K562 (cell line): ENCODE data around the gene CCNQ. TPM values are rescaled to one million over a fixed set of nuclear protein-coding genes. Genes with fewer than 3 reads are reported as not detected.

ENCODE experiments used
- ATAC-seq: fragments of 200-7000 bp; cut with Tn5 transposase; 3 replicates; pipeline ENCODE4 v1.9.1; 2020; ENCODE audit warnings: moderate library complexity
- BruUV-seq: library from RNA; stranded (reverse); fragments of 400-500 nt; replicated peaks from 2 replicates; lab custom pipeline; 2021; lab: Mats Ljungman, UMichigan
- CTCF ChIA-PET: fragments of 300-600 bp; formaldehyde crosslinking; extraction: SDS; loops from one replicate; lab custom pipeline; 2021; ENCODE audit warnings: low intra/inter-chr PET ratio; lab: Yijun Ruan, JAX
- POLR2A ChIA-PET: fragments of 300-600, 350-650 bp; sonication (Branson Sonifier 250); formaldehyde crosslinking; extraction: SDS; loops from one replicate; lab custom pipeline; 2021; ENCODE audit warnings: antibody characterized with exemption, inconsistent platforms; lab: Yijun Ruan, JAX
- DNase-seq, 4 experiments: peaks; one replicate each; pipeline versions ENCODE4 v3.0.0 to v3.0.0-alpha.2; 2011 to 2018; ENCODE audit warnings: low spot score in 3 of 4, mixed read lengths in 3 of 4; ENCODE audit errors: extremely low read depth in 1 of 4
- FAIRE-seq: peaks from 2 replicates; lab custom pipeline; 2011; peaks lifted over from hg19 to GRCh38; lab: Jason Lieb, UNC
- H2AFZ ChIP-seq: 2 replicates; pipeline ENCODE4 v1.6.0; 2011; ENCODE audit warnings: low read depth, low read length, control low read depth, inconsistent platforms
- H3K27ac ChIP-seq: fragments of 200-600 bp; 3 replicates; pipeline ENCODE4 v1.8.0; 2011; ENCODE audit warnings: low read depth, mild to moderate bottlenecking, control low read depth, inconsistent platforms, low read length, moderate library complexity, mixed read lengths; ENCODE audit errors: extremely low read depth
- H3K27me3 ChIP-seq, 2 experiments: fragments of 300-600 bp in 1 of 2; 2 replicates in 1 of 2; 3 replicates in 1 of 2; pipeline versions ENCODE4 v1.6.0 to v1.8.0; 2011; ENCODE audit warnings: inconsistent platforms in 2 of 2, low read length in 2 of 2, mild to moderate bottlenecking in 1 of 2, mixed read lengths in 1 of 2, moderate library complexity in 1 of 2; ENCODE audit not compliant: control insufficient read depth in 2 of 2, insufficient read depth in 2 of 2
- H3K36me3 ChIP-seq: fragments of 300-600 bp; 3 replicates; pipeline ENCODE4 v1.8.0; 2011; ENCODE audit warnings: mild to moderate bottlenecking, low read length, inconsistent platforms; ENCODE audit not compliant: control insufficient read depth, insufficient read depth
- H3K4me1 ChIP-seq, 2 experiments: fragments of 200-600 bp in 1 of 2; replicated peaks in 1 of 2; 2 replicates in 1 of 2; 3 replicates in 1 of 2; pipeline versions ENCODE4 v1.5.1 to v1.8.0; 2011; ENCODE audit warnings: inconsistent platforms in 2 of 2, low read length in 2 of 2, mild to moderate bottlenecking in 1 of 2, mixed read lengths in 1 of 2, moderate library complexity in 1 of 2; ENCODE audit not compliant: control insufficient read depth in 2 of 2, insufficient read depth in 2 of 2
- H3K4me2 ChIP-seq: 2 replicates; pipeline ENCODE4 v1.6.1; 2011; ENCODE audit warnings: low read length, control low read depth, inconsistent platforms, mixed read lengths; ENCODE audit not compliant: insufficient read depth
- H3K4me3 ChIP-seq: fragments of 200-600 bp; sonication (generic), shearing (Covaris generic); 2 replicates; pipeline ENCODE4 v1.5.1; 2016; ENCODE audit warnings: control low read depth, inconsistent platforms
- H3K79me2 ChIP-seq: fragments of 200-600 bp; 3 replicates; pipeline ENCODE4 v1.8.0; 2011; ENCODE audit warnings: low read length, inconsistent platforms; ENCODE audit not compliant: control insufficient read depth, insufficient read depth
- H3K9ac ChIP-seq, 2 experiments: 2 replicates each; pipeline versions ENCODE4 v1.6.0 to v1.6.1; 2011; ENCODE audit warnings: low read depth in 2 of 2, low read length in 2 of 2, control low read depth in 1 of 2, inconsistent platforms in 1 of 2, mild to moderate bottlenecking in 1 of 2, mixed read lengths in 1 of 2; ENCODE audit not compliant: insufficient read depth in 1 of 2
- H3K9me1 ChIP-seq: one replicate; pipeline ENCODE4 v1.6.0; 2011; ENCODE audit warnings: inconsistent platforms, mild to moderate bottlenecking, low read length, moderate library complexity; ENCODE audit not compliant: control insufficient read depth, insufficient read depth
- H3K9me3 ChIP-seq: replicated peaks from 2 replicates; pipeline ENCODE4 v1.5.1; 2011; ENCODE audit warnings: low read depth, low read length, inconsistent platforms; ENCODE audit not compliant: control insufficient read depth, insufficient read depth
- H4K20me1 ChIP-seq: replicated peaks from 2 replicates; pipeline ENCODE4 v1.6.1; 2011; ENCODE audit warnings: low read length, inconsistent platforms, mixed read lengths; ENCODE audit not compliant: control insufficient read depth, insufficient read depth
- BRCA1 ChIP-seq, 2 experiments: fragments of 450-650 bp in 1 of 2; sonication (generic) in 1 of 2; formaldehyde crosslinking in 1 of 2; IDR thresholded peaks; 2 replicates each; pipeline versions ENCODE4 v1.5.0 to v1.6.1; 2017 to 2020; ENCODE audit warnings: mild to moderate bottlenecking in 1 of 2, missing genetic modification reagents in 1 of 2
- HNRNPH1 ChIP-seq: fragments of 200-400 bp; formaldehyde crosslinking; optimal IDR thresholded peaks from 2 replicates; pipeline ENCODE3; 2017; ENCODE audit warnings: low read depth, mild to moderate bottlenecking, low read length, moderate library complexity
- KDM5B ChIP-seq: fragments of 200-600 bp; sonication (generic); IDR thresholded peaks from 2 replicates; pipeline ENCODE4 v1.6.1; 2012; ENCODE audit warnings: low read depth, mild to moderate bottlenecking, moderate library complexity, low read length, control low read depth, inconsistent platforms; ENCODE audit not compliant: insufficient replicate concordance
- L3MBTL2 ChIP-seq: fragments of 450-650 bp; IDR thresholded peaks from 2 replicates; pipeline ENCODE4 v1.6.1; 2016; ENCODE audit warnings: mild to moderate bottlenecking, moderate library complexity
- PHTF2 ChIP-seq: fragments of 250-450 bp; sonication (Bioruptor Pico); IDR thresholded peaks from 2 replicates; pipeline ENCODE4 v1.5.0; 2021; ENCODE audit warnings: mild to moderate bottlenecking
- POLR2AphosphoS2 ChIP-seq: IDR thresholded peaks from 2 replicates; pipeline ENCODE4 v1.6.1; 2012; ENCODE audit warnings: low read length, improper control_type of control experiment
- POLR3A ChIP-seq: IDR thresholded peaks from 2 replicates; pipeline ENCODE4 v1.6.1; 2011; ENCODE audit warnings: borderline replicate concordance, mild to moderate bottlenecking, moderate library complexity; ENCODE audit not compliant: insufficient read length, insufficient read depth; ENCODE audit errors: extremely low read depth
- SAFB2 ChIP-seq: fragments of 200-400 bp; formaldehyde crosslinking; IDR thresholded peaks from 2 replicates; pipeline ENCODE4 v1.6.1; 2018; ENCODE audit warnings: borderline replicate concordance, low read length, low read depth, moderate library complexity; ENCODE audit not compliant: severe bottlenecking
- ZNF175 ChIP-seq: fragments of 200-800 bp; sonication (Bioruptor generic); IDR thresholded peaks from 2 replicates; pipeline ENCODE4 v1.6.1; 2016; ENCODE audit warnings: low read depth, mild to moderate bottlenecking, missing genetic modification characterization, missing compliant biosample characterization
- ZNF274 ChIP-seq: IDR thresholded peaks from 2 replicates; pipeline ENCODE4 v1.6.1; 2011; ENCODE audit warnings: low read depth, mild to moderate bottlenecking, low read length, moderate library complexity, borderline replicate concordance
- ZNF395 ChIP-seq: fragments of 200-800 bp; sonication (Bioruptor generic); IDR thresholded peaks from 2 replicates; pipeline ENCODE4 v1.6.1; 2017; ENCODE audit warnings: missing genetic modification characterization, missing compliant biosample characterization
- WGBS: fragments of 100-300 bp; shearing (Covaris generic); methylation state at CpG from one replicate; pipeline ENCODE4 v1.1.6; 2016; ENCODE audit warnings: low coverage, mixed read lengths; ENCODE audit not compliant: insufficient coverage; ENCODE audit errors: missing lambda C conversion rate; 5-methylcytosine and 5-hydroxymethylcytosine counted together
- in situ Hi-C: fragments of 300-500 bp; cut with MboI; formaldehyde crosslinking; loops from 4 replicates; pipeline ENCODE4 v1.15.0; 2018; ENCODE audit warnings: inconsistent platforms, mixed read lengths
- intact Hi-C: fragments of 100-400 bp; cut with micrococcal nuclease; formaldehyde crosslinking; loops from 2 replicates; pipeline ENCODE4 v1.14.2; 2022
- polyA plus RNA-seq, 8 experiments: library from polyadenylated mRNA; depleted of rRNA in 4 of 8; stranded (reverse) in 5 of 8; unstranded in 3 of 8; fragments of >200 nt; fragmentation: Nextera tagmentation in 2 of 8; fragmentation: Illumina TruSeq in 1 of 8; extraction: Ambion mirVana in 2 of 8; extraction: Trizol in 1 of 8; gene quantifications; 2 replicates each; pipeline versions ENCODE4 v1.2.1 to v1.2.3, GENCODE V29; 2011 to 2014; ENCODE audit warnings: inconsistent platforms in 1 of 8, missing spikeins in 1 of 8
- total RNA-seq, 7 experiments: library from RNA; depleted of rRNA in 6 of 7; stranded (reverse); fragments of >200 nt in 6 of 7; fragmentation: Illumina TruSeq in 2 of 7; extraction: Trizol in 2 of 7; gene quantifications; 2 replicates each; pipeline versions ENCODE4 v1.2.1 to v1.2.3, GENCODE V29; 2011 to 2021; ENCODE audit warnings: low replicate concordance in 1 of 7
- TF ChIP-seq, protein P1 (sequence below): fragments of 250-450 bp; sonication (Bioruptor Pico); IDR thresholded peaks from 2 replicates; pipeline ENCODE4 v1.8.0; 2021; ENCODE audit warnings: mild to moderate bottlenecking, moderate library complexity
- TF ChIP-seq, protein P2 (sequence below): fragments of 450-650 bp; formaldehyde crosslinking; IDR thresholded peaks from 2 replicates; pipeline ENCODE4 v1.4.0; 2020; ENCODE audit warnings: mild to moderate bottlenecking, moderate library complexity
- TF ChIP-seq, protein P3 (sequence below): fragments of 250-450 bp; sonication (Bioruptor Pico); IDR thresholded peaks from 2 replicates; pipeline ENCODE4 v1.5.1; 2021; ENCODE audit warnings: mild to moderate bottlenecking
- TF ChIP-seq, protein P4 (sequence below): sonication (generic); formaldehyde crosslinking; IDR thresholded peaks from 2 replicates; pipeline ENCODE4 v1.8.0; 2022; ENCODE audit warnings: mild to moderate bottlenecking, low read depth, missing genetic modification reagents

CCNQ gene
- total and polyA plus RNA-seq, 9 of the 15 experiments (the other 6 are each of a cell fraction or from before 2014, with no cell fraction given), result 0.92 to 53.8 (median 25.3) TPM

GRCh38 chrX:153633048-153633447 is 34.1 kb upstream of the CCNQ start:
- in situ Hi-C loops, result no loop called here
- TF ChIP-seq, protein P1, sequence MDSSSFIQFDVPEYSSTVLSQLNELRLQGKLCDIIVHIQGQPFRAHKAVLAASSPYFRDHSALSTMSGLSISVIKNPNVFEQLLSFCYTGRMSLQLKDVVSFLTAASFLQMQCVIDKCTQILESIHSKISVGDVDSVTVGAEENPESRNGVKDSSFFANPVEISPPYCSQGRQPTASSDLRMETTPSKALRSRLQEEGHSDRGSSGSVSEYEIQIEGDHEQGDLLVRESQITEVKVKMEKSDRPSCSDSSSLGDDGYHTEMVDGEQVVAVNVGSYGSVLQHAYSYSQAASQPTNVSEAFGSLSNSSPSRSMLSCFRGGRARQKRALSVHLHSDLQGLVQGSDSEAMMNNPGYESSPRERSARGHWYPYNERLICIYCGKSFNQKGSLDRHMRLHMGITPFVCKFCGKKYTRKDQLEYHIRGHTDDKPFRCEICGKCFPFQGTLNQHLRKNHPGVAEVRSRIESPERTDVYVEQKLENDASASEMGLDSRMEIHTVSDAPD, result no peak
- TF ChIP-seq SAFB2, result no peak
- TF ChIP-seq, protein P2, sequence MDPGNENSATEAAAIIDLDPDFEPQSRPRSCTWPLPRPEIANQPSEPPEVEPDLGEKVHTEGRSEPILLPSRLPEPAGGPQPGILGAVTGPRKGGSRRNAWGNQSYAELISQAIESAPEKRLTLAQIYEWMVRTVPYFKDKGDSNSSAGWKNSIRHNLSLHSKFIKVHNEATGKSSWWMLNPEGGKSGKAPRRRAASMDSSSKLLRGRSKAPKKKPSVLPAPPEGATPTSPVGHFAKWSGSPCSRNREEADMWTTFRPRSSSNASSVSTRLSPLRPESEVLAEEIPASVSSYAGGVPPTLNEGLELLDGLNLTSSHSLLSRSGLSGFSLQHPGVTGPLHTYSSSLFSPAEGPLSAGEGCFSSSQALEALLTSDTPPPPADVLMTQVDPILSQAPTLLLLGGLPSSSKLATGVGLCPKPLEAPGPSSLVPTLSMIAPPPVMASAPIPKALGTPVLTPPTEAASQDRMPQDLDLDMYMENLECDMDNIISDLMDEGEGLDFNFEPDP (CRISPR knock-in tag), result no peak
- no peak for TF ChIP-seq POLR2AphosphoS2
- no peak for TF ChIP-seq L3MBTL2
- TF ChIP-seq ZNF395 (CRISPR knock-in tag), result no peak
- TF ChIP-seq, protein P3, sequence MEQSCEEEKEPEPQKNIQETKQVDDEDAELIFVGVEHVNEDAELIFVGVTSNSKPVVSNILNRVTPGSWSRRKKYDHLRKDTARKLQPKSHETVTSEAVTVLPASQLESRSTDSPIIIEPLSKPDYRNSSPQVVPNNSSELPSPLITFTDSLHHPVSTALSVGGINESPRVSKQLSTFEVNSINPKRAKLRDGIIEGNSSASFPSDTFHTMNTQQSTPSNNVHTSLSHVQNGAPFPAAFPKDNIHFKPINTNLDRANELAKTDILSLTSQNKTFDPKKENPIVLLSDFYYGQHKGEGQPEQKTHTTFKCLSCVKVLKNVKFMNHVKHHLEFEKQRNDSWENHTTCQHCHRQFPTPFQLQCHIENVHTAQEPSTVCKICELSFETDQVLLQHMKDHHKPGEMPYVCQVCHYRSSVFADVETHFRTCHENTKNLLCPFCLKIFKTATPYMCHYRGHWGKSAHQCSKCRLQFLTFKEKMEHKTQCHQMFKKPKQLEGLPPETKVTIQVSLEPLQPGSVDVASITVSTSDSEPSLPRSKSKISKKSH (CRISPR knock-in tag), result no peak
- TF ChIP-seq ZNF274, result no peak
- no peak for TF ChIP-seq HNRNPH1
- TF ChIP-seq, protein P4, sequence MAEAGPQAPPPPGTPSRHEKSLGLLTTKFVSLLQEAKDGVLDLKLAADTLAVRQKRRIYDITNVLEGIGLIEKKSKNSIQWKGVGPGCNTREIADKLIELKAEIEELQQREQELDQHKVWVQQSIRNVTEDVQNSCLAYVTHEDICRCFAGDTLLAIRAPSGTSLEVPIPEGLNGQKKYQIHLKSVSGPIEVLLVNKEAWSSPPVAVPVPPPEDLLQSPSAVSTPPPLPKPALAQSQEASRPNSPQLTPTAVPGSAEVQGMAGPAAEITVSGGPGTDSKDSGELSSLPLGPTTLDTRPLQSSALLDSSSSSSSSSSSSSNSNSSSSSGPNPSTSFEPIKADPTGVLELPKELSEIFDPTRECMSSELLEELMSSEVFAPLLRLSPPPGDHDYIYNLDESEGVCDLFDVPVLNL, result no peak
- TF ChIP-seq PHTF2 (CRISPR knock-in tag), result no peak
- TF ChIP-seq POLR3A, result no peak
- no peak for TF ChIP-seq BRCA1 (IDR thresholded peaks at IDR 0.05)
- no peak for TF ChIP-seq BRCA1 (CRISPR knock-in tag; IDR thresholded peaks at IDR 0.05)
- no peak for TF ChIP-seq KDM5B
- TF ChIP-seq ZNF175 (CRISPR knock-in tag), result no peak

More at GRCh38 chrX:153633048-153633447, 34.1 kb upstream of the CCNQ start:
- no peaks in the 10 kb centered on the region for H4K20me1 ChIP-seq
- H3K9me3 ChIP-seq, result no peaks in the 10 kb centered on the region
- H3K79me2 ChIP-seq, result no peaks in the 10 kb centered on the region
- no peak overlapping the region for H2AFZ ChIP-seq
- peaks cover 11 to 86% of the 10 kb centered on the region in 2 experiments; a peak in 4 of 5 replicates for H3K27me3 ChIP-seq
- ATAC-seq (no peak), FAIRE-seq (no peak), DNase-seq (no peak)
- ChIA-PET CTCF (no interaction called here), POLR2A (interaction anchor here (0.6 kb wide), 2 partner anchors 15 to 900 kb away, joined by 3 read pairs; no protein-coding TSS in a partner anchor)
- WGBS, result 10% methylated on average over 9 of the region's 14 CpGs
- no peak overlapping the region for H3K4me2 ChIP-seq
- BruUV-seq, result no TSS peak
- H3K9me1 ChIP-seq, result no peaks in the 10 kb centered on the region
- H3K4me3 ChIP-seq, result no peak overlapping the region
- no peaks in the 10 kb centered on the region for H3K36me3 ChIP-seq
- H3K27ac ChIP-seq, result no peak overlapping the region
- intact Hi-C loops, result no loop called here
- peaks cover 0 to 13% of the 10 kb centered on the region in 2 experiments; a peak in 1 of 5 replicates for H3K4me1 ChIP-seq
- no peak overlapping the region for H3K9ac ChIP-seq
